Measurements from ENCODE around the gene KSR1.

Gene KSR1

GRCh38 chr17:27506348-27507218 is 50.3 kb downstream of the KSR1 start:
- WGBS, 2 donors (ENCODE audit: extremely low coverage in 2 of 2, insufficient read length in 2 of 2, insufficient replicate concordance in 1 of 2), result no CpG with 5 or more reads among the region's 15 CpGs
- DNase-seq (ENCODE audit: low spot score), result no peak
- Histone ChIP-seq H4K91ac (ENCODE audit: low read depth, low read length, poor library complexity) (no peak overlapping the region), H2AK5ac (ENCODE audit: low read depth, low read length) (no peak overlapping the region), H3K9ac (ENCODE audit: low read depth, low read length, poor library complexity) (no peak overlapping the region), H4K8ac (ENCODE audit: low read depth, low read length) (no peak overlapping the region), H3K27me3 (ENCODE audit: control insufficient read depth in 3 of 3, insufficient read depth in 3 of 3, low read depth in 1 of 3, low read length in 3 of 3) (no peaks in the 10 kb centered on the region), H3K18ac (ENCODE audit: low read length) (no peak overlapping the region), H2BK120ac (ENCODE audit: low read depth, low read length) (no peak overlapping the region), H2AFZ (ENCODE audit: low read length) (no peak overlapping the region), H2BK15ac (ENCODE audit: low read length) (no peak overlapping the region), H3K4ac (ENCODE audit: low read length) (no peak overlapping the region), H3K23ac (ENCODE audit: low read depth, low read length, poor library complexity) (no peak overlapping the region), H3K4me1 (ENCODE audit: control insufficient read depth in 2 of 2, insufficient read depth in 1 of 2, low read depth in 1 of 2, low read length in 2 of 2) (peaks cover 3 to 13% of the 10 kb centered on the region in 2 donors), H3K9me3 (replicated peaks in 1 of 2; ENCODE audit: control insufficient read depth in 2 of 2, insufficient read depth in 1 of 2, low read depth in 1 of 2, low read length in 2 of 2) (peaks cover 5 to 8% of the 10 kb centered on the region in 2 donors), H2BK12ac (ENCODE audit: low read length) (no peak overlapping the region), H3K79me1 (ENCODE audit: low read depth, low read length) (peaks cover 5% of the 10 kb centered on the region), H3K4me3 (ENCODE audit: low read length in 2 of 2) (no peak overlapping the region), H3K27ac (replicated peaks; ENCODE audit: low read length) (no peak overlapping the region), H3K14ac (ENCODE audit: low read length) (no peak overlapping the region), H3K36me3 (replicated peaks in 1 of 2; ENCODE audit: control insufficient read depth in 2 of 2, insufficient read depth in 2 of 2, low read length in 2 of 2) (peaks cover 0 to 2% of the 10 kb centered on the region in 2 donors), H3K4me2 (ENCODE audit: insufficient read depth, low read length, poor library complexity, severe bottlenecking) (no peak overlapping the region), H2BK5ac (ENCODE audit: low read length) (no peak overlapping the region)

GRCh38 chr17:27511168-27511883 is 55.1 kb downstream of the KSR1 start:
- Histone ChIP-seq H3K4me2 (ENCODE audit: insufficient read depth, low read length, poor library complexity, severe bottlenecking) (no peak overlapping the region), H2BK120ac (ENCODE audit: low read depth, low read length) (no peak overlapping the region), H3K4me1 (ENCODE audit: control insufficient read depth in 2 of 2, insufficient read depth in 1 of 2, low read depth in 1 of 2, low read length in 2 of 2) (peaks cover 17 to 25% of the 10 kb centered on the region in 2 donors), H3K18ac (ENCODE audit: low read length) (peak overlapping the region; percentile 60), H3K4ac (ENCODE audit: low read length) (no peak overlapping the region), H3K4me3 (ENCODE audit: low read length in 2 of 2) (no peak overlapping the region), H3K14ac (ENCODE audit: low read length) (peak overlapping the region; percentile 15), H4K91ac (ENCODE audit: low read depth, low read length, poor library complexity) (no peak overlapping the region), H3K27me3 (ENCODE audit: control insufficient read depth in 3 of 3, insufficient read depth in 3 of 3, low read depth in 1 of 3, low read length in 3 of 3) (no peaks in the 10 kb centered on the region), H4K8ac (ENCODE audit: low read depth, low read length) (no peak overlapping the region), H3K9me3 (replicated peaks in 1 of 2; ENCODE audit: control insufficient read depth in 2 of 2, insufficient read depth in 1 of 2, low read depth in 1 of 2, low read length in 2 of 2) (no peaks in the 10 kb centered on the region), H2BK12ac (ENCODE audit: low read length) (no peak overlapping the region), H2BK15ac (ENCODE audit: low read length) (no peak overlapping the region), H3K23ac (ENCODE audit: low read depth, low read length, poor library complexity) (peak overlapping the region; percentile 32), H3K79me1 (ENCODE audit: low read depth, low read length) (peaks cover 5% of the 10 kb centered on the region), H2AFZ (ENCODE audit: low read length) (no peak overlapping the region), H3K9ac (ENCODE audit: low read depth, low read length, poor library complexity) (no peak overlapping the region), H2BK5ac (ENCODE audit: low read length) (peak overlapping the region; percentile 28), H2AK5ac (ENCODE audit: low read depth, low read length) (peak overlapping the region; percentile 69), H3K36me3 (replicated peaks in 1 of 2; ENCODE audit: control insufficient read depth in 2 of 2, insufficient read depth in 2 of 2, low read length in 2 of 2) (no peaks in the 10 kb centered on the region), H3K27ac (replicated peaks; ENCODE audit: low read length) (no peak overlapping the region)
- DNase-seq (ENCODE audit: low spot score), result no peak
- WGBS, 2 donors (ENCODE audit: extremely low coverage in 2 of 2, insufficient read length in 2 of 2, insufficient replicate concordance in 1 of 2), result no CpG with 5 or more reads among the region's 10 CpGs

- WGBS, 2 donors (ENCODE audit: extremely low coverage in 2 of 2, insufficient read length in 2 of 2, insufficient replicate concordance in 1 of 2), result no CpG with 5 or more reads among the region's 2 CpGs
- DNase-seq (ENCODE audit: low spot score), result no peak
- no peak overlapping the region for H3K27ac ChIP-seq (replicated peaks; ENCODE audit: low read length)
These were observed 55.8 kb downstream of the KSR1 start for GRCh38 chr17:27512031-27512430.

More at GRCh38 chr17:27512031-27512430, 55.8 kb downstream of the KSR1 start:
- Histone ChIP-seq H3K23ac (ENCODE audit: low read depth, low read length, poor library complexity) (no peak overlapping the region), H3K4me3 (ENCODE audit: low read length in 2 of 2) (no peak overlapping the region), H2BK5ac (ENCODE audit: low read length) (no peak overlapping the region), H3K4me2 (ENCODE audit: insufficient read depth, low read length, poor library complexity, severe bottlenecking) (no peak overlapping the region), H2BK120ac (ENCODE audit: low read depth, low read length) (no peak overlapping the region), H2AK5ac (ENCODE audit: low read depth, low read length) (no peak overlapping the region), H3K18ac (ENCODE audit: low read length) (no peak overlapping the region), H2BK15ac (ENCODE audit: low read length) (no peak overlapping the region), H3K4me1 (ENCODE audit: control insufficient read depth in 2 of 2, insufficient read depth in 1 of 2, low read depth in 1 of 2, low read length in 2 of 2) (peaks cover 17 to 21% of the 10 kb centered on the region in 2 donors), H3K79me1 (ENCODE audit: low read depth, low read length) (peaks cover 5% of the 10 kb centered on the region), H3K36me3 (replicated peaks in 1 of 2; ENCODE audit: control insufficient read depth in 2 of 2, insufficient read depth in 2 of 2, low read length in 2 of 2) (no peaks in the 10 kb centered on the region), H3K9ac (ENCODE audit: low read depth, low read length, poor library complexity) (no peak overlapping the region), H3K9me3 (replicated peaks in 1 of 2; ENCODE audit: control insufficient read depth in 2 of 2, insufficient read depth in 1 of 2, low read depth in 1 of 2, low read length in 2 of 2) (no peaks in the 10 kb centered on the region), H4K91ac (ENCODE audit: low read depth, low read length, poor library complexity) (no peak overlapping the region), H3K14ac (ENCODE audit: low read length) (no peak overlapping the region), H2BK12ac (ENCODE audit: low read length) (no peak overlapping the region), H3K27me3 (ENCODE audit: control insufficient read depth in 3 of 3, insufficient read depth in 3 of 3, low read depth in 1 of 3, low read length in 3 of 3) (no peaks in the 10 kb centered on the region), H4K8ac (ENCODE audit: low read depth, low read length) (no peak overlapping the region), H3K4ac (ENCODE audit: low read length) (no peak overlapping the region), H2AFZ (ENCODE audit: low read length) (no peak overlapping the region)
